Upper lobe of left lung (tissue), 4 donors: Measurements from ENCODE around the gene CCDC149.

ENCODE experiments used
- CTCF ChIP-seq, 6 experiments: fragments of 450-650 bp in 4 of 6; fragments of 200-600 bp in 2 of 6; sonication (generic) in 2 of 6; IDR thresholded peaks; one replicate each; pipeline ENCODE4 v1.5.1; 2016 to 2019; ENCODE audit warnings: antibody characterized with exemption in 6 of 6
- EP300 ChIP-seq, 4 donors: sonication (generic); formaldehyde crosslinking; IDR thresholded peaks; one replicate each; pipeline ENCODE4 v1.5.1; 2017; ENCODE audit warnings: antibody characterized with exemption in 4 of 4, control low read depth in 2 of 4

GRCh38 chr4:24917076-24917856, 4.4 kb upstream of the CCDC149 start:
- no peak for TF ChIP-seq CTCF (IDR thresholded peaks at IDR 0.05)
- TF ChIP-seq EP300 (IDR thresholded peaks at IDR 0.05): no peak
